HCEC 1CT (cell line): Measurements from ENCODE around the gene HBA1.
"Not testable (repeated sequence)": the region's sequence is repeated elsewhere in the genome, so short reads cannot be mapped to it uniquely, and the experiment has no call there.

Experiments
- DNase-seq: peaks from one replicate; pipeline ENCODE4 v3.0.0-alpha.2; 2017

HBA1 gene

DNA sequence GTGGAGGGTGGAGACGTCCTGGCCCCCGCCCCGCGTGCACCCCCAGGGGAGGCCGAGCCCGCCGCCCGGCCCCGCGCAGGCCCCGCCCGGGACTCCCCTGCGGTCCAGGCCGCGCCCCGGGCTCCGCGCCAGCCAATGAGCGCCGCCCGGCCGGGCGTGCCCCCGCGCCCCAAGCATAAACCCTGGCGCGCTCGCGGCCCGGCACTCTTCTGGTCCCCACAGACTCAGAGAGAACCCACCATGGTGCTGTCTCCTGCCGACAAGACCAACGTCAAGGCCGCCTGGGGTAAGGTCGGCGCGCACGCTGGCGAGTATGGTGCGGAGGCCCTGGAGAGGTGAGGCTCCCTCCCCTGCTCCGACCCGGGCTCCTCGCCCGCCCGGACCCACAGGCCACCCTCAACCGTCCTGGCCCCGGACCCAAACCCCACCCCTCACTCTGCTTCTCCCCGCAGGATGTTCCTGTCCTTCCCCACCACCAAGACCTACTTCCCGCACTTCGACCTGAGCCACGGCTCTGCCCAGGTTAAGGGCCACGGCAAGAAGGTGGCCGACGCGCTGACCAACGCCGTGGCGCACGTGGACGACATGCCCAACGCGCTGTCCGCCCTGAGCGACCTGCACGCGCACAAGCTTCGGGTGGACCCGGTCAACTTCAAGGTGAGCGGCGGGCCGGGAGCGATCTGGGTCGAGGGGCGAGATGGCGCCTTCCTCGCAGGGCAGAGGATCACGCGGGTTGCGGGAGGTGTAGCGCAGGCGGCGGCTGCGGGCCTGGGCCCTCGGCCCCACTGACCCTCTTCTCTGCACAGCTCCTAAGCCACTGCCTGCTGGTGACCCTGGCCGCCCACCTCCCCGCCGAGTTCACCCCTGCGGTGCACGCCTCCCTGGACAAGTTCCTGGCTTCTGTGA, at the start of gene HBA1:
Gene HBA1 (plus strand): TSS at position 204 of the 906 bp plus-strand sequence. CDS start 37 bp downstream, at position 241.
- DNase-seq = not testable (repeated sequence)

GRCh38 chr16:129075-129474, 47.4 kb upstream of the HBA1 start:
- DNase-seq = no peak

GRCh38 chr16:130533-131173, 45.8 kb upstream of the HBA1 start:
- DNase-seq = no peak

- no peak for DNase-seq
These were observed 44.4 kb upstream of the HBA1 start for GRCh38 chr16:132120-132519.

GRCh38 chr16:133716-134115, 42.8 kb upstream of the HBA1 start:
- no peak for DNase-seq

- DNase-seq = no peak
These were observed 38.4 kb upstream of the HBA1 start for GRCh38 chr16:138049-138417.

DNA sequence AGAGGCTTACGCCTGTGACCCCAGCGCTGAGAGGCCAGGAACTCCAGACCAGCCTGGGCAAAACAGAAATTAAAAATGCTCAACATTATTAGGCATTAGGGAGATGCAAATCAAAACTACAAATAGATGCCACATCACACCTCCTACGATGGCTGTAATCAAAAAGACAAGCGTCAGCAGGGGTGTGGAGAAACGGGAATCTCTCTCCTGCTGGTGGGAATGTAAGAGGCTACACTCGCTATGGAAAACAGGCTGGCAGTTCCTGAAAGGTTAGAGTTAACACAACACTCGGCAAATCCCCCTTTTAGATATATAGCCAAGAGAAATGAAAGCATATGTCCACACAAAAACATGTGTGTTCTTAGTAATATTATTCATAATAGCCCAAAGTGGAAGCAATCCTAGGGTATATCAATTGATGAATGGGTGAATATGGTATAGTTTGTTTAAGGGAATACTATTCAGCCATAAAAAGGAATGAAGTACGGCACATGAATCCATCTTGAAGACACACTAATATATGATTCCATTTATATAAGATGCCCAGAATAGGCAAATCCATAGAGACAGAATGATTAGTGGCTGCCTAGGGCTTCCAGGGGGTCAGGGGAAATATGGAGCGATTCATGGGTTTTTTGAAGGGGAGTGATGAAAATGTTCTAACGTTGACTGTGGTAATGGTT, 36.2 kb upstream of the HBA1 start:
- DNase-seq = no peak

DNA sequence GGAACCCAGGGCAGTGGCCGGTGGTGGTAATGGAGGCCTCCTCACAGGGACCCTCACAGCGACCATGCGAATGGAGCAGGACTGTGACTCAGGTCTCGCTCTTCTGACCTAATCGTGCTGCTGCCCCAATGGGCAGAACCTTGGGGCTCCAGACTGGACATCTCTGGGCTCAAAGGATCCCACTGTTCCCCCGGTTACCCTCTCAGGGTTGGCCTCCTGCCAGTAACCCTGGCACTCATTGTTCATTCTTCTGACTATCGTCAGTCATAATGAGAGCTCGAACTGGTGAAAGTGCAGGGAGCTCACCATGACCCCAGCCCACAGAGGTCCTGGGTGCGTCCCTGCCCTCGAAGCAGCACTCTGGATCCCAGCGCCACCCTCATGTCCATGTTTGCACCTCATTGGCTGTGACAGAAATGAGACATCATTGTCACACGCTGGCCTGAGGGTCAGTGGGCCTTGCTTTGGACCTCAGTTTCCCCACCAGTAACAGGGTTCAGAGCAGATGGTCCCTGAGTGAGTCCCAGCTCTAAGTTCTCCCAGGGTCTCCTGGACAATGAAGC, 34.0 kb upstream of the HBA1 start:
- no peak for DNase-seq

DNA sequence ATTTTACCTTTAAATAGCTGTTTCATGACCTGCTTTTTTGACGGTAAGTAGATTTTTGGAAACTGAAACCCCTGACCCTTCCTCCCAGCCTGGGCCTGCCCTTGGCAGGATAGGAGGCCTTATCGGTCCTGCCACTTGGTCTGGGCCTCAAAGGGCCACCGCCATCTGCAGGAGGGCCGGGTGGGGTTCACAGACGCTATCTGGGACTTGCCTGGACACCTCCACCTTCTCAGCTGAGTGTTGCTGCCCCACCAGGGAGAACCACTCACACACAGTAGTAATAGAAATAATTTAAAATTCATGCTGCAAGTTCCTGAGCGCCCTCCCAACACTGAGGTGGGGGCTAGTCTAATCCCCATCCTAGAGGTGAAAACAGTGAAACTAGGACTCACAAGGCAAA, 33.4 kb upstream of the HBA1 start:
- no peak for DNase-seq

DNA sequence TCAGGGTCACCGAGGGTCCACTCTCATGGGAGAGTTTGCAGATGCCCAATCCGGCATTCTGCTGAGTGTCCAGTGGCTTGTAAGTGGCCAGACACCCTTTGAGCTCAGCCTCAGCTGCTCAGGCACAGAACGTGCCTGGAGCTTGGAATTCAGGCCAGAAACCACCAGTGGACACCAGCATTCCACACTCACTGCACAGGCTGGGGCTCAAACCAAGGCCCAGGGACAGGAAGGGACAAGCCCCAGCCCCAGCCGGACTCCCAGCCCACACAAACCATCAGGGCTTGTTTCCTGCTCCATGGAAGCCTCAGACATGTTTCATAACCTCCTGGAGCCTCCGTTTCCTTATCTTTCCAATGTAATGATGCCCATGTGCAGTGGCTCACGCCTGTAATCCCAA, 33.0 kb upstream of the HBA1 start:
- no peak for DNase-seq

DNA sequence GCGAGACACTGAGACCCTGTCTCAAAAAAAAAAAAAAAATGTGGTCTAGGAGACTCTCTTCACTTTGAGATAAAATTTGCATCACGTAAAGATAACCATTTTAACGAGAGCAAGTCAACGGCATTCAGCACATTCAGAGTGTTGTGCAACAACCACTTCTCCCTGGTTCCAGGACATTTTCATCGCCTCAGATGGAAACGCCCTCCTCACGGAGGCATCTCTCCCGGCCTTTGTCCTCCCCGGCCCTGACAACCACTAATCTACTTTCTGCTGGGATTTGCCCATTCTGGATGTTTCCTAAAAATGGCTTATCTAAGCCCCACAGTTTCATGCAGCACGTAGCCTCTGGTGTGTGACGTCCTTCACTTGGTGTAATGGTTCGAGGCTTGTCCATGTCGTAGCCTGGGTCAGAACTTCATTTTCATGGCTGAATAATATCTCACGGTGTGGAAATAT, 31.7 kb upstream of the HBA1 start:
- no peak for DNase-seq

- DNase-seq = no peak
These were observed 29.8 kb upstream of the HBA1 start for GRCh38 chr16:146646-147045.

- no peak for DNase-seq
These were observed 27.3 kb upstream of the HBA1 start for GRCh38 chr16:149024-149660.

GRCh38 chr16:152141-153128, 24.0 kb upstream of the HBA1 start, which contains the start of gene HBZ:
Gene HBZ (plus strand): TSS chr16:152644. CDS start chr16:152910, 266 bp downstream.
- DNase-seq = no peak

DNA sequence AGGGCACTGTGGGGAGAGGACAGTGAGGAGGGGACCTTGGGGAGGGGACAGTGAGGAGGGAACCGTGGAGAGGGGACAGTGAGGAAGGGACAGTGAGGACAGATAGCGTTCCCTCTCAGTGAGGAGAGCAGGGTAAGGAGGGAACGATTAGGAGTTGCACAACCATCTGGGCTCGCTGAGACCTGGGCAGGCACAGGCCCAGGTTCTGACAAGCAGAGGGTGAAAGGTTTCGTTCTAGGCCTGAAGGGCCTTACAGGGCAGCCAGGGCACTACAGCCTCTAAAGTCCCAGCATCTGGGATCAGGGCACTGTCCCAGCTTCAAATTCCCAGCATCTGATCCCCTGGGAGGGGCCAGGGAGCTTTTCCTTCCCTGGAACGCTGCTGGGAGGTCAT, 23.4 kb upstream of the HBA1 start:
- not testable (repeated sequence) for DNase-seq

DNA sequence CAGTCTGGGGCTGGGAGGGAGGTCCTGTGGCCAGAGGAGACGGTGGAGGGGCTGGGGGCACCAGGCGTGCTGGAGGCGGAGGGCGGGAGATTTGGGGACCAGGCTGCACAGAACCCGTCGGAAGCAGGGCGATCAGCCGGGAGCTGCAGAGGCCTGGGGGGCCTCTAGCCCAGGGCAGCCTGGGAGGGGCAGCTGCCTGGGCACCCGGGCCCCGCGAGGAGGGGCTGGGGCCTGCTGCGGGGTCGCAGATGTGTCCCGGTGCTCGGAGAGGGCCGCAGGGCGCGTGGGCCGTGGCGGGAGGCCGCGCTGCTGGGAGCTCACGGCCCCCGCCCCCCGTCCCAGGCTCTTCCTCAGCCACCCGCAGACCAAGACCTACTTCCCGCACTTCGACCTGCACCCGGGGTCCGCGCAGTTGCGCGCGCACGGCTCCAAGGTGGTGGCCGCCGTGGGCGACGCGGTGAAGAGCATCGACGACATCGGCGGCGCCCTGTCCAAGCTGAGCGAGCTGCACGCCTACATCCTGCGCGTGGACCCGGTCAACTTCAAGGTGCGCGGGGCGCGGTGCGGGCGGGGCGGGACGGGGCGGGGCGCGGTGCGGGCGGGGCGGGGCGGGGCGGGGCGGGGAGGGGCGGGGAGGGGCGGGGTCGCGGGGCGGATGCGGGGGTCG, 22.8 kb upstream of the HBA1 start:
- DNase-seq = not testable (repeated sequence)

- no peak for DNase-seq
These were observed 22.1 kb upstream of the HBA1 start for GRCh38 chr16:154217-155030.

DNA sequence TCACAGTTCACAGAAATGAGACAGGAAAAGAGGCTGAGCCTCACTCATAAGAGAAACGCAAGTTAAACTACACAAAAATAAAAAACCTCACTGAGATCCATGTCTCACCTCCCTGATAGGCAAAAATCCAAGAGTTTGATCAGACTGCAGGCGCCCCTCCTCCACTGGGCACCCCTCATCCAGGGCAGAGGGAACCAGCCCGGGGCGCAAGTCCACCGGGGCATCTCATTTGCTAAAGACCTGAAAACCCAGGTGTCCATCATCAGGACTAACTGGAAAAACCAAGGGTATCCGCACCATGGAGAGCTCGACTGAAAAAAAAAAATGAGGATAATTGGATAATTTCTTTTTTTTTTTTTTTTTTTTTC, 21.5 kb upstream of the HBA1 start:
- no peak for DNase-seq

DNA sequence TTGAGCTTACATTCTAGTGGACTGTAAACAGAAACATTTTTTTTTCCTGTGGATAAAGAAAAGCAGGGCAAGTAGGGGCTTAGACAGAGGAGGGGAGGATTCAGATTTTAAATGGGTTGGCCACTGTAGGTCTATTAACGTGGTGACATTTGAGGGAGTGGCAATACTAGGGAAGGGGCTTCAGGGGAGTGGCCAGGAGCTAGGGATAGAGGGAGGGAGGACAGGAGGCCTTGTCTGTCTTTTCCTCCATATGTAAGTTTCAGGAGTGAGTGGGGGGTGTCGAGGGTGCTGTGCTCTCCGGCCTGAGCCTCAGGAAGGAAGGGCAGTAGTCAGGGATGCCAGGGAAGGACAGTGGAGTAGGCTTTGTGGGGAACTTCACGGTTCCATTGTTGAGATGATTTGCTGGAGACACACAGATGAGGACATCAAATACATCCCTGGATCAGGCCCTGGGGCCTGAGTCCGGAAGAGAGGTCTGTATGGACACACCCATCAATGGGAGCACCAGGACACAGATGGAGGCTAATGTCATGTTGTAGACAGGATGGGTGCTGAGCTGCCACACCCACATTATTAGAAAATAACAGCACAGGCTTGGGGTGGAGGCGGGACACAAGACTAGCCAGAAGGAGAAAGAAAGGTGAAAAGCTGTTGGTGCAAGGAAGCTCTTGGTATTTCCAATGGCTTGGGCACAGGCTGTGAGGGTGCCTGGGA, 17.2 kb upstream of the HBA1 start:
- DNase-seq = no peak
